NCI-H2081 treated with DMSO at 0.1 percent for 48 hours (cell line): ENCODE measurements around the gene KDM2B.
"Not testable (repeated sequence)": the region's sequence is repeated elsewhere in the genome, so short reads cannot be mapped to it uniquely, and the experiment has no call there.

Source experiments
- DNase-seq: peaks from one replicate; lab custom pipeline; 2025; lab: John Stamatoyannopoulos, UW

The KDM2B gene

GRCh38 chr12:121584885-121585284 lies 4.1 kb upstream of the KDM2B start:
- DNase-seq = not testable (repeated sequence)

- not testable (repeated sequence) for DNase-seq
These were observed 2.5 kb upstream of the KDM2B start for GRCh38 chr12:121583334-121583661.

- no peak for DNase-seq
These were observed 1.9 kb upstream of the KDM2B start for GRCh38 chr12:121582583-121583333.

DNA sequence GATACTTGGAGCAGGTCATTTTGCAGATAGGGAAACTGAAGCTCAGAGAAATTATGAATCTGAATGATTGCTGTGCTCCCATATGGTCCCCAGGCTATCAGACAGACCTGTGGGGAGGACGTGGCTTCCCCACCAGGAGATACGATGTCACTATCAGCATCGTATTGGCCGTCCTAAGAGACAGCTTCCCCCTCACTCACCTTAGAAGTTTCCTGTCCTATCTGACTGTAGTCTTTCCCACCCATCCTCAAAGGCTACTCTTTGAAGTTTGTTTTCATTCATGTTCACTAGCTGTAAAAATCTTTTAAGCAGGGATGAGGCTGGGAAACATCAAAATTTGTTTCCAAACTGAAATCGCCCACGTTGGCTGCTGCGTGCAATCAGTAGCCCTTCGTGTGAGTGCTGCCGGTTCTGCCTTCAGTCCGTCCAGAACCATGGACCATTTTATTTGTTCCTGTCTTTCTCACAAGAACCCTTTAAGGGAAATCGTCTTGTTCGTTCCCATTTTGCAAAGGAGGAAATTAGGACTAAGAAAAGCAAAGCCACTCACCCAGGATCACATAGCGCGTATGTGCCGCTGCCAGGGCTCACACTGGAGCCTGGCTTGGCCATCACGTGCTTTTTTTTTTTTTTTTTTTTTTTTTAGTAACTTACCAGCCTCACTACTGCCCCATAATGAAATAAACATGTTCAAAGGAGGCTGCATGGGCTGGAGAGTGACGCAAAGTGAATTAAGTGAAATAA lies 1.0 kb upstream of the KDM2B start:
- DNase-seq = no peak

GRCh38 chr12:121579981-121580868 lies 598 bp downstream of the KDM2B start:
- no peak for DNase-seq

DNA sequence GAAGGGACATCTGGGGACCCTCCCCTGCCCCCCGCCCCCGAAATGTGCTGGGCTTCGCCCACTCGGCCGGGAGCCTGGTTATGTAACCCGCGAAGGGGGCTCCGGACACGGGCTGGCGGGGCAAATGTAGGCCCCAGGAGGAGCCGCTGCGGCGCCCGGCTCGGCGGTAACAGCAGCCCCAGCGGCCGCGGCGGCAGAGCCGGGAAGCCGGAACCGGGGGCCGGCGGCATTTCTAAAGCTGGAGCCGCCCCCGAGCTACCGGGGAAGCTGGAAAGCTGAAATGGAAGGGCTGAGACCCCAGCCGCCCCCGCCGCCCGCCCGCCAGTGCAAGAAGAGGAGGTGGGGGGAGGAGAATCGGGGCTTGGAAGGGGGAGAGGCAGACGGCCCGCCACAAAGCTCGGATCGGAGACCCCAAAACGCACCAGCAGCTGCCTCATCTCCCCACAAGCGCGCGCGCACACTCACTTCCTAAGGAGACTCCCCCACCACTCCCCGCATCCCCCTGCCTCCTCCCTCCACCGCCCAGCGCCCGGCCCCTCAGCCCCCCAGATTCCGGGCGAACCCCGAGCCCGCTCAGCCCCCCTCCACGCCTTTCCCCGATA lies 1.5 kb downstream of the KDM2B start:
- no peak for DNase-seq

DNA sequence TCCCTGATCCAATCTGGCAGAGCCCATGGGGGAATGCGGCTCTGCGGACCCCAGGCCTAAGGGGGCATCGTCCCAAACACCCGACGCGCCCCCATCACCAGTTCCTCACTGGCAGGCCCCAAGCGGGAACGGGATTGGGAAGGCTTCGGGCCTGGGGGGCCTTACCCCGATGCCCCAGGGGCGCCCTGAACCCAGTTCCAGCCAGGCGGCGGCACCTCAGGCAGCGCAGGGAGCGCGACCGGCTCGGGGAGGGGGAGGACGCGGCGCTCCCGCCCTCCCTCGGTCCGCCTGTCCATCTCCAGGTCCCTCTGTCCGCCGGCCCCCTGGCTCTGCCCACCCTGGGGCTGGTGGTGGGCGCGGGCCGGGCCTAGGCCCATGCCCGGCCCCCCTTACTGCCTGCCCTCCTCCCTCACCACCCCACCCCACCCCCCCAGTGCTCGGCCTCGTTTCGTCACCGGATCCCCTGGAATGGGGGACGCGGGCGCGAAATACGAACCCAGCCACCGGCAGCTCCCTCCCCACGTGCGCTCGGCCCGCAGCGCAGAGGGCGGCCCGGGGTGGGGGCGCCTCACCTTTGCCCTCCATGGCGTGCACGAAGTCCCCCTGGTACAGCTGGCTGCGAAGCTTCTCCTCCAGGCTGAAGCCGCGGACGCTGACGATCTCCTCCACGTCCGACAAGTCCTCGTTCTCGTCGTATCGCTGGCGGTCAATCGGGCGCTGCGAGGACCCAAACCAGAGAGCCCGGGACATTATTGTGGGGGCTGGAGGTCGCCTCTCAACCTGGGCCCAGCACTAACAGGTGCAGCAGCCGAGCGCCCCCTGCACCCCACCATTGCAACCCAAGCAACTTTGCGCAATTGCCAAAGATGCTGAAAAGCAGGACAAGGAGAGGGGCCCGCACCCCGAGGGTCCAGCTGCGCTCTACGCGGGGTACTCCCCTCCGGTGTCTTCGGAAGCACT lies 2.3 kb downstream of the KDM2B start:
- DNase-seq = no peak

- no peak for DNase-seq
These were observed 3.2 kb downstream of the KDM2B start for GRCh38 chr12:121577443-121578180.

- DNase-seq = no peak
These were observed 3.9 kb downstream of the KDM2B start for GRCh38 chr12:121576851-121577391.

- no peak for DNase-seq
These were observed 4.7 kb downstream of the KDM2B start for GRCh38 chr12:121575952-121576625.

- no peak for DNase-seq
These were observed 5.8 kb downstream of the KDM2B start for GRCh38 chr12:121575051-121575450.

- no peak for DNase-seq
These were observed 6.8 kb downstream of the KDM2B start for GRCh38 chr12:121574025-121574424.

GRCh38 chr12:121571920-121572319 lies 8.9 kb downstream of the KDM2B start:
- no peak for DNase-seq

DNA sequence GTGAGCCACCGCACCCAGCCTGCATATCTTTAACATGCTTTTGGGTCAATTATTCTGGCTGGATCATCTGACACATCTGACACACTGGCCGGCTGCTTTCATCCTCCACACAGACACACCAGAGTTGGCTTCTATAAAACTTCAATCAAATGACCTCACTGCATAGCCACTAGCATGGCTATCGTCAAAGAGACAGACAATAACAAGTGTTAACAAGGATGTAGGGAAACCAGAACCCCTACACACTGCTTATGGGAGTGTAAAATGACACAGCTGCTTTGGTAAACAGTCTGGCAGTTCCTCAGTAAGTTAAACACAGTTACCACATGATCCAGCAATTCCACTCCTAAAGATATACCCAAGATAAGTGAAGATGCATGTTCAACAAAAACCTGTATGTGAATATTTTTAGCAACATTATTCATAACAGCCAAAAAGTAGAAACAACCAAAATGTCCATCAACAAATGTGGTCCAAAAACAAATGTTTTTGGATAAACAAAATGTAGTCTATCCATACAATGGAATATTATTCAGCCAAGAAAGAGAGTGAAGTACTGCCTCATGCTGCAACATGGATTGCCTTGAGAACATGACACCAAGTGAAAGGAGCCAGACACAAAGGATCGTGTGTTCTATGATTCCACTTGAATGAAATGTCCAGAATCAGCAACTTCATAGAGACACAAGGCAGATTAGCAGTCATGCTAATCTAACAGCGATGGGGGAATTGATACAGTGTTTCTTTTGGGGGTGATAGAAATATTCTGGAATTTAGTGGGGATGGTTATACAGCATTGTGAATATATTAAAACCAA lies 10.1 kb downstream of the KDM2B start:
- DNase-seq = no peak

DNA sequence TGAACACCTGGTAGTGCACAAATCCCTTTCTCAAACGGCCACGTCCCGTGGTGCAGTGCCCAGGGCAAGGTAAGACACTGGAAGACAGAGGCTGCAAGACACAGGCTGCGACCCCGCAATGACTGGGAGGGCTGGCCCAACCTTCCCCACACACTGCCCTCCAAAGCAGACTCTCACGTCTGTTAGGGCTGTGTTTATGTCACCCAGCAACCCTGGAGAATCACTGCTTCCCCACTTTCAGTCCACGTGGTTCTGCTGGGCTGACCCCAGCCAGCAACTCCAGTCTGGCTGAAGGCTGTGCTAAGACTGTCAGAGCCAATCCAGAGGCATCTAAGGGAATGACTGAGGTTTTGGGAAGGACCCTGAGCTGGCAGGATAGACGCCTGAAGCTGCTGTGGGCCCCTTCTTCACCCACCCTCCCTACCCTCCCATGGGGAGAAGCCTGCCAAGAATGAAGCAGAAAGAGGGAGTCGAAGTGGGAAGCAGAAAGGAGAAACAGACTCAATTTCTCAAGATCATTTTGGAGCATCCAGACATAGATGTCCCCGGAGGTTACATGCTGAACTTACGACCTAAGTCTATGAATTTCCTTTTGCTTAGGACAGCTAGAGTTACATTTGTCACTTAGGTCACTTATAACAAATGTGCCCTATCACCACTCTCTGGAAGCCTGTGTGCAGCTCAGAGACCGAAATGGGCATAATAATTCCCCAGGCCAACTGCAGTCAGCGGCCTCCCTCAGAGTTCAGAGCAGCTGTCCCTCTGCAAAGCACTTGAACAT lies 11.7 kb downstream of the KDM2B start:
- DNase-seq = no peak

DNA sequence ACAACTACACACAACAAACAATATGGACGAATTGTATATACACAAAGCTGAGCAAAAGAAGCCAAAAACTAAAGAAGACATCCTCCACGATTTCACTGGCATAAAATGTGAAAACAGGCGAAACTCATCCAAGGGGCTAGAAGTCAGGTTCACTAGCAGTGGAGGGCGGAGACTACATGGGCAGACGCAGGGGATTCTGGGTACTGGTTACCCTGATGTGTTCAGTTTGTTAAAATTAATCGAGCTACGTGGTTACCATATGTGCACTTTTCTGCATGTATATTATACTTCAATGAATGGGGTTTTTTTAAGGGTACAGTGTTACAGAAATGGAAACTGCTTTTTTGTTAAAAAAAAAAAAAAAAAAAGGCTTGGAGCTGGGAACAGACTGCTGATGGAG lies 12.3 kb downstream of the KDM2B start:
- DNase-seq = no peak

- DNase-seq = no peak
These were observed 15.7 kb downstream of the KDM2B start for GRCh38 chr12:121565076-121565475.

DNA sequence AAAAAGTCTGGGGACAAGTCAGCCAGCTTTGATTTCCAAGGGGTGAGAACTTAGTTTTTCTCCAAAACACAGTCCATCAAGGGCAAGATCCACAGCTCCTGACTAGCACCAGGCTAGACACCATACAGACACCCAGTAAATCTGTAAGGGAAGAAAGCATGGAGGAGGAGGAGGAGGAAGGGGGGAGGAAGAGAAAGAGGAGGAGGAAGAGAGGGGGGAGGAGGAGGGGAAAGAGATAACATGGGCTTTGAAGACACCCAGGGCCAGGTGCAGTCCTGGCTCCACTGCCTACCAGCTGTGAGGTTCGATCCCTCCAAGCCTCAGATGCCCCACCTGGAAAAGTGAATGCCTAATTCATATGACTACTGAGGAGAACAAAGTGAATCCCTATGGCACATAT lies 18.3 kb downstream of the KDM2B start:
- DNase-seq = no peak
